Activated CD4-positive, CD25-positive, alpha-beta regulatory T cell treated with anti-CD3 and anti-CD28 coated beads, Interleukin-2, amount 50 U/mL, for 72 hours (primary cell): ENCODE results near the gene OTOGL.
A peak's percentile ranks its signal among the peaks of the same experiment; 100 is the strongest.

Source experiments
- DNase-seq: peaks from one replicate; pipeline ENCODE4 v3.0.0; 2021

Gene OTOGL, protein sequence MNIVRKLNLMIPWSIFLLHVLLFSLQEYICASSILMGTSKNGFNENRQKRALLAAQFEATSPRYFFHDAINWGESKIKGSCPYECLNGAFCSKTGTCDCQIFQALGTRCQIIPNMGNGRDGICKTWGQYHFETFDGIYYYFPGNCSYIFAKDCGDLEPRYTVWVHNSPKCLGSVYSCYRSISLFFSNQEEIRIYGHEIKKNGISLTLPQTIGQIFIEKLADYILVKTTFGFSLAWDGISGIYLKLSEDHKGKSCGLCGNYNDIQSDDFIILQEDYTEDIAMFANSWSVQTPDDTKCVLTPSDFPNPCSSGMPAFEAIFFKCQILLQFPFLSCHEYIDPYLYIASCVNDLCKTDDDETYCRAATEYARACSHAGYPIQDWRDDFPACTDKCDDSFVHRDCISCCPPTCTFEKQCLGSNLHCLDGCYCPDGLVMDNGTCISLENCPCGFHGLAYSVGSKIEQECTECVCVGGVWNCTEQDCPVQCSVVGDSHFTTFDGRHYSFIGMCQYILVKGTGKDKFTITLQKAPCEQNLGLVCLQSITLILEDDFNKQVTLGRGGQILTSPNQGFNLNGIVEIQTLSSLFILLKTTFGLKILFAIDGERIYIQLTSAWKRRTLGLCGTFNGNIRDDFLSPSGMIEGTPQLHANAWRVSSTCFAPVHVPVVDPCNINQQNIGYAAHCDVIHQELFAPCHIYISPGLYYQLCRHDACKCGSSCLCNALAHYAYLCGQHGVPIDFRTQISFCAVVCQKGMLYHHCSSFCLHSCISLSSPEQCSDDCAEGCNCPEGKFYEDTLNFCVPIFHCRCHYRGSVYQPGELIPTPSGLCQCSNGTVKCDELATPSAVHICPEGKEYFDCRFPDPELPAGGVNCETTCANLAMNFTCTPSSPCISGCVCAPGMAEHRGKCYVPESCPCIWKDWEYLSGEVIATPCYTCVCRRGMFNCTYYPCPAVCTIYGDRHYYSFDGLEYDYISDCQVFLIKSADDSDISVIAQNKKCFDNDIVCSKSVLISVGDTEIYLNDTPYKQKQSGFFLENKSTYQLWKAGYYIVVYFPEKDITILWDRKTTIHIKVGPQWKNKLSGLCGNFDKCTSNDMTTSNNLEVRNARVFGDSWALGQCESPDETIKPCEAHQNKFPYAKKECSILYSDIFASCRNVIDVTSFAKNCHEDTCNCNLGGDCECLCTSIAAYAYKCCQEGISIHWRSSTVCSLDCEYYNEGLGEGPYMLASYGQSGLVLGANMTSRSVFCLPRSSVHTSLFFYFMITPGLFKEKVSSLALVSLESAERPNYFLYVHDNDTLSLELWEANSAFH (N-terminal part only)

DNA sequence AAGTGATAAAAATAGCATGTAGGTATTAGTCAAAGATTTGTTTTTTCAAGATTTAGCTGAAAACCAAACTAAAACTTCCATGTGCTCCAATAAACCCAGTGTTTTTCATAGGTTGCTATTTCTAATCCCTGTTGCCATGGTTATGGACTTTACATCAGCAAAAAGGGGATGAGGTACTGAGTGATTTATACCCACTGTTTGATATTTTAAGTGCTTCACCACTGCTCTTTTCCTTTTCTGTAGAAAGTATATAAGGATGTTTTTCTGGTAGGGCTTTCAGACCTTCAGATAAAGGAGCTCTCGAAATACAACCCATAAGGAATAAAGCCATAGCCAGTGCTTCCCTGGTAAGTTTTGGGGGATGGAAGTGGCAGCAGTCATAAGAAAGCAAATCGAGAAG, at the start of gene OTOGL:
TSS of gene OTOGL (plus strand) at position 279 of the 400 bp plus-strand sequence. CDS start 109,895 bp downstream, outside the sequence.
- DNase-seq, result no peak

DNA sequence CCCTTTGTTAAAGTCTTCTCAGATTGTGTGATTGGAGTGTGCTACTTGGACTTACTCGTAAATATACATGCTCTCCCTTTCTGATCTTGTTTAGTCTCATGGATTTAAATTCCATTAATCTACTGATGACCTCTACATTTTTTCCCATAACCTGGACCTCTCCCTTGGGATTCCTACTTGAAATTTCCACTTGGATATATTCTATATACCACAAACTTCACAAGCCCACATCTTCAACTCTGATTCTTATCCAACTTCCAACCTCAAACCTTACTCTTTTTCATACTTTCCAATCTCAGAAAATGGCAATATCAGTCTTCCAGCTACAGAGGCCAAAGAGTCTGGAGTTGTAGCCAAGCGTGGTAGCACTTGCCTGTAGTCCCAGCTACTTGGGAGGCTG, 49.1 kb upstream of the OTOGL start:
- DNase-seq, result no peak

DNA sequence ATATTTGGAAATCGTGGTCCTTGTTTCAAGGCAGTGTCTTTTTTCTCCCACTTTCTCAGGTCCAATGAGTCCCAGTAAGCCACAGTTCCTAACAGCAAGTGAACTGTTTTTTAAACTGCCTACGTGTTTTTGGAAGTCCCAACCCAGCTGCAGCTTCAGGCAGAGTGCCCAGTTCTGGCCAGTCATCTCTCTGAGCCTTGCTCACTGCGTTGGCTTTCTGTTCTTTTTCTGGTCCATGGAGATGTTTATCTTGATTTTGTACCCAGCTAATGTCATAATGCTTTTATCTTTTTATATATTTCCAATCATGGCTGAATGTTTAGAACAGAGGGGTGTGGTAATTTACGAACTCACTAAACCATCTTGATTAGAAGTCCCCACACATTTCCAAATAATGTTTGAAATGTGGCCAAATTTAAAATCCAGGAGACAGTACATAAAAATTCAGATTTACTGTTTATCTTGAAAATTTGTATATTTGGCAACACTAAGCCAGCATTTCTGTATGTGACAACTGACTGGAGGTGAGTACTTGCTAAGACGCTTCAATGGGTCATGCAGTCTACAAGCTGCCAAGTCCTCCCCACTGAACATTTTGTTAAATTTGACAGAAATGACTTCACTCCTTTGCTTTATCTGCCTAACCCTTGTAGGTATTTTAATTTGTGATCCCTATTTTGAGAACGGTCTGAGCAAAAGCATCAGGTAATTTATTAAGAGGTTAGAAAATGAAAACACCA, 46.1 kb upstream of the OTOGL start:
- no peak for DNase-seq

DNA sequence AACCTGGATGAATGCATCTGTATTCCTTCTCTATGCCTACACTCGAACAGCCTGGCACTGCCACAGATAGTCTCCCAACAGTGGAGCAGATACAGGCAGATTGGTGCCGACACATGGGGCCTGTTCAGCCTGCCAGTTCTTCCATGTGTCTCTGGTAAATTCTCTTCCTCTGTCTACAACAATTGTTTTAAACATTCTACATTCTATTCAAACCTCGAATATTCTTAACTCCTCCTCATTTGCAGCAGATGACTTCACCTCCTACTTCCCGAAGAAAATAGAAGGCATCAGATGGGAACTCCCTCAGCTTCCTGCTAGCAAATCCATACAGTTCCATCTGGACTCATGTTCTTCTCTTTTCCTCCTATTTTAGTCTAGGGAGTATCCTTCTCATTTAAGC, 43.1 kb upstream of the OTOGL start:
- no peak for DNase-seq

DNA sequence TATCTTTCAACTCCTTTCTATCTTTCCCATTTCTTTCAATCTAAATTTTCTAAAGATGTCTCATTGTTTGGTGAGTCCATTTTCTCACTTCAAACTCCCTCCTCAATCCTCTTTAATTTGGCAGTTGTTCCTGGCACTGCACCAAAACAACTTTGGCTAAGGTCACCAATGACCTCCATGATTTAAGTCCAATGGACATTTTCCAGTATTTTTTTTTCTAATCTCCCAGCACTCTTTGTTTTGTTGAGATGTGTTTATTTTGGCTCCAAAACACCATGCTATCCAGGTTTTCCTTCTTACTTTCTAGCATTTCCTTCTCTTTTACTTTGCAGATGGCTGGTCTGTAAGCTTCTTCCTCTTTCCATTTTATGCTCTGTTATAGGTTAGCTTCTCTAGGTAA, 42.5 kb upstream of the OTOGL start:
- no peak for DNase-seq

DNA sequence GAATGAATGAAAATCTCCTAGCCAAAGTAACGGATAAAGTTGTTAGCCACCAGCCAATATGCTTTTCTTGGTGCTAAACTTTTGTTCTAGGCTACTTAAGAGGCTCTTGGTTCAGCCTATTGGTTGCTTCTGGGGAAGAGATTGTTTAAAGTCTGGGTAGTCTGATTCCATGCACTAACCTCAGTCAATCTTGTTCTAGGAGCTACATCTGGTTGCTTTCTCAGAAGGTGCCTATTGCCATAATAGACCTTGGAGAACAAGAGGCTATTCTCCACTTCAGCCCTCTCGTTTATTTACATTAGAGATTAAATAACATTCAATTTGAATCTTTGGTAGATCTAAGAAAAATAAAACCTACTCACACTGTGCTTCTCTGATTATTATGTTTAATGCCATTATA, 40.8 kb upstream of the OTOGL start:
- no peak for DNase-seq

DNA sequence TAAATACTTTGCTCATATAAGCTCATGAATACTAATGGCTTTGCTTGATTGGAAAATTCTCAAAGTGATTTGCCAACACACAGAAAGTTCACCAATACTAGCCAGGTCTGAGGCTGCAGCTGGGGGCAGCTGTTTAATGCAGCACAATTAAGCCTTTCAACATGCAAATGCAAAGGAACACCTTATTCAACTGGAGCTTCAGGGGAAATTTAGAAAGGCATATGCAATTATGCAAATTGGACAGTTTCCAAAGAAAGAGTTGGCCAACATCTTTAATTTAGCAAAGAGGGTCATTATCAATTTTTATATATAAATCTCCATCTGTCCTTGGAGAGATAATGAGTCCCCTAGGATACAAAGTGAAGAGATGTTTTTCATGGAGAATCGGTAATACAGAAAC, 40.2 kb upstream of the OTOGL start:
- no peak for DNase-seq

DNA sequence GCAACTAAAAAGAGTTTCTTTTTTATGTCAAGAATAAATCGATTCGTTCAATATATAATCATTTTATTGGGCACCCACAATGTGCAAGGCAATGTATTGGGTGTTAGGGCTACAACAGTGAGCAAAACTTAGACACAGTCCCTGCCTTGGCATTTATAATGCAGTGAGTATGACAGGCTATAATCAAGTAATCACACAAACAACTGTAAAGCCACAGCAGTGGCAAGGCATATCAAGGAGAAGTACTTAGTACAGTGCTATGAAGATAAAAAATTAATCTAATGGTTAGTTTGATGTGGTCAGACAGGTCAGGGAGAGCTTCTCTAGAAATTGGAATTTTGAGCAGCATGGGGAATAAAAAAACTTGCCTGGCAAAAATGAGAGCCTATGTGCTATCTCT, 39.5 kb upstream of the OTOGL start:
- DNase-seq, result no peak

DNA sequence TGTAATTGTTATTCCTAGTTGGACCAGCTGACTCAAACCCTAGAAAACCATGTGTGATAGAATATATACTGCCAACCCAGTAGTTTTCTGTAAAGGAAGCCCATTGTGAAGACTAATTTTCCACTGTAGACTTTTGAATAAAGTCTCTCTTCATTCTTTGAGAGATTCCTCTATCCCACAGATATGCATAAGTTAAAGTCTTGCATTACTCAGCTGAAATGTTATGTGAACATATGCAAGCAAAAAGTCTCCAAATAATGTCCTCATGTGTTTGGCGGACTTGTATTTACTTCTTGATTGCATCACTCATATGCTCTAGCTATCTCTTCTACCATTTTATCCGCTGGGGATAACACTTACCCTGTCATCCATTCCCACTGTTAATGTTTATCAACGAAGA, 35.1 kb upstream of the OTOGL start:
- no peak for DNase-seq

DNA sequence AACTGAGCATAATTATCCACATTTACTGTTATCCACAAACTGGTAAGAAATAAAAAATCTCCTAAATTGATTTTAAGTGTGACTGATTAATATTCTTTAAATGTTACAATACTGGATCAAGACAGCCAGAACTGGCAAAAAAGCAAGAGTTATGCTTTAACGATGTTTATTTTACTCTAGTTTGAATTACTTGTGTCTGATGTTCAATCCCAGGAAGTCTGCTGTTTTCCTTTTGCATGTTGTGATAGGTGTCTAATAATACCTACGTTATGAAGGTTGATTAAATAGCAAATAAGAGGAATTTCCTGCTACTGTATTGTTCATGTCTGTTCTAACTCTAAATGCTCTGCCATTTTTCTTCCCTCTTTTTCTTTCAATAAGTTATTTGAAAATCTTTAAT, 34.4 kb upstream of the OTOGL start:
- no peak for DNase-seq

DNA sequence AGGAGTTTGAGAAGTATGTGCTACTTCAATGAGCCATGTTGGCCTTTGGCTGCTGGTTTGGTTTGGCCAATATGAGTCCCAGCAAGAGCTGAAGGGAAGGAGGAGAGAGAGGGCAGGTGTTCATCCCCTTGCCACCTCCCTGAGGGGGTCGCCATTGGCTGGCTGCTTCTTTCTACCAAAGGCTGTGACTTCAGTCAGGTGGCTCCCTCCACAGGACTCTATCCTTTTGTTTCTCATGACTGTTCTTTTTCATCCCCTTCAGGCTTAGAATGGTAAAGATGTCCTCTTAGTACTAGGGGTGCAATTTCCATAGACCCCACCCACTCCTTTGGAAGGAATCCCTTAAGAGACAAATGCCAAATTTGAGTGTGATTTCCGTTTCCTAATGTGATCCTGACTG, 31.2 kb upstream of the OTOGL start:
- DNase-seq, result no peak

DNA sequence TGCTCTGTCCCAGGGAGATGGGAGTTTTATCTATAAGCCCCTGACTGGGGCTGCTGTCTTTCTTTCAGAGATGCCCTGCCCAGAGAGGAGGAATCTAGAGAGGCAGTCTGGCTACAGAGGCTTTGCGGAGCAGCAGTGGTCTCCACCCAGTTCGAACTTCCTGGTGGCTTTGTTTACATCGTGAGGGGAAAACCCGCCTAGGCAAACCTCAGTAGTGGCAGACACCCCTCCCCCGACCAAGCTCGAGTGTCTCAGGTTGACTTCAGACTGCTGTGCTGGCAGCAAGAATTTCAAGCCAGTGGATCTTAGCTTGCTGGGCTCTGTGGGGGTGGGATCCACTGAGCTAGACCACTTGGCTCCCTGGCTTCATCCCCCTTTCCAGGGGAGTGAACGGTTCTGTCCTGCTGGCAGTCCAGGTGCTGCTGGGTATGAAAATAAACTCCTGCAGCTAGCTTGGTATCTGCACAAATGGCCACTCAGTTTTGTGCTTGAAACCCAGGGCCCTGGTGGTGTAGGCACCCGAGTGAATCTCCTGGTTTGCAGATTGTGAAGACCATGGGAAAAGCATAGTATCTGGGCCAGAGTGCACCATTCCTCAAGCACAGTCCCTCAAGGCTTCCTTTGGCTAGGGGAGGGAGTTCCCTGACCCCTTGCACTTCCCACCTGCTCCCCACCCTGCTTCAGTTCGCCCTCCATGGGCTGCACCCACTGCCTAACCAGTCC, 15.3 kb upstream of the OTOGL start:
- DNase-seq, result peak; percentile 34

DNA sequence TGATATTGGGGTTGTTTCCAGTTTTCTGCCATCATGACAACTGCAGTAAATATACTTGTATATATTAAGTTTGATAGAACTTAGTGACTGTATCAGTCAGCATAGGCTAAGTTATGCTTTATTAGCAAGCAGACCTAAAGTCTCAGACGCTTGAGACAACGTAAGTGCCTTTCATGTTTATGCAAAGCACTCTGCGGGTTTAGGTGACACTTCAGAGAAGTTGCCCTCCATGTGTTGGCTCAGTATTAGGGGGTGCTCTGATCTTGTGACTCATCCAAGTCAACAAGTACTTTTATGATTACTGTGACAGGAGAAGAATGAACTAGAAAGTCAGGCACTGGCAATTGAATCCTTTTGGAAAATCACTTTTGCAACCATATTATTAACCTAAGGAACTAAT, 13.3 kb upstream of the OTOGL start:
- no peak for DNase-seq

DNA sequence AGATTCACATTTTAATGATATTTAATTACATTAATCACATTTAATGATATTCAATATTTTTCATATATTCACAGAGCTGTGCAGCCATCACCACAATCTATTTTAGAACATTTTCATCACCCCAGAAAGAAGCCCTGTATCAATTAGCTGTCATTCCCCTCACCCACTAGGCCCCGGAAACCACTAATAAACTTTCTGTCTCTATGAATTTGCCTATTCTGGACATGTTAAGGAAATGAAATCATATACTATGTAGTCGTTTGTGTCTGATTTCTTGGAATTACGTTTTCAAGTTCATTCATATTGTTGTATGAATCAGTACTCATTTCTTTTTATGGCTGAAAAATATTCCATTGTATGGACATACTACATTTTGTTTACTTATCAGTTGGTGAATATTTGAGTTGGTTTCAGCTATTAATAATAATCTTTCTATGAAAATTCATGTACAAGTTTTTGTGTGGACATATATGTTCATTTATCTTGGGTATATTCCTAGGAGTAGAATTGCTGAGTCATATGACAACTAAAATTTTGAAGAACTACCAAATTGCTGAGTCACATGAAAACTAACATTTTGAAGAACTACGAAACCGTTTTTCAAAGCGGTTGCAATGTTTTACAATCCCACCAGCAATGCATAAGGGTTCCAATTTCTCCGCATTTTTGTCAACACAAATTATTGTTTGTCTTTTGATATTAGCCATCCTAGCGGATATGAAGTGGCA, 11.7 kb upstream of the OTOGL start:
- no peak for DNase-seq

DNA sequence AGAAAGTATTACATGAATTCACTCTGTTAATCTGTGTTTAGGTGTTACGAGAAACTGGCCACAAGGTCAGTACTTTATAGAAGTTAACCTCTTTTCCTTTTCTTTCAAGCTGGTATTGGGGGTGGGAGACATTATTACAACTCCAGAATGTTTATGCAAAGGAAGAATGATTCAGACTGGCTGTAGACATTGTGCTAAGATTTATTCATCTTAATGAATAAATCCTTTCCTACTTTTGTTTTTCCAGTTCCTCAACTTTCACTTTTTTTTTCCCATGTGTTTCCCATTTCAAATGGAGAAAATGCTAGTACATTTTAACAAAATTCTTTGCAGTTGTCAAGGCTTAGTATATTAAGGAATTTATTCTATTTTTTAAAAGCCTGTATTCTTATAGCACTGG, 1.3 kb downstream of the OTOGL start:
- DNase-seq, result no peak

DNA sequence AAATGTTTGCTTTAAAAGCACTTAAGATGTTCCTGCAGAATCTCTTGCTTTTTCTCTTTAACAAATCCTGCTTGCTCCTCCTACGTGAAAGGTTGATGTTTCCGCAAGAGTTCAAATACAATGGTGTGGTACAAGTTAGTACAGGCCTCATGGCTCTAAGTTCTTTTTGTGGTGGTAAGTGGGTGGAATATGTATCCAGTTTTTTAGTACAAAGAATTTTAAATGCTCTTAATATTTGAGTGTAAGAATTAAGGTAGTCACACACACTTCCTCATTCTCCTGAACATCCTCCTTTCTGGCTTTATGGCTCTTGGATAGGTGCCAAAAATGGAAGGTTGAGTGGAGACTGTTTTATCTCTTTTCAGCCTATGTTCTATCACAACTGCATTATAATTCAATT, 1.8 kb downstream of the OTOGL start:
- no peak for DNase-seq

DNA sequence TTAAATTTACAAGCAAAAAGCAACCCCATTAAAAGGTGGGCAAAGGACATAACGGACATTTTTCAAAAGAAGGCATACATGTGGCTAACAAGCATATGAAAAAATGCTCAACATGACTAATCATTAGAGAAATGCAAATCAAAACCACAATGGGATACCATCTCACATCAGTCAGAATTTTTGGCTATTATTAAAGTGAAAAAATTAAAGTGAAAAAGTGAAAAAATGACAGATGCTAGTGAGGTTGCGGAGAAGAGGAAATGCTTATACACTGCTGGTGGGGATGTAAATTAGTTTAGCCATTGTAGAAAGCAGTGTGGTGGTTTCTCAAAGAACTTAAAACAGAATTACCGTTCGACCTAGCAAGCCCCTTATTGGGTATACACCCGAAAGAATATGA, 7.9 kb downstream of the OTOGL start:
- DNase-seq, result no peak

DNA sequence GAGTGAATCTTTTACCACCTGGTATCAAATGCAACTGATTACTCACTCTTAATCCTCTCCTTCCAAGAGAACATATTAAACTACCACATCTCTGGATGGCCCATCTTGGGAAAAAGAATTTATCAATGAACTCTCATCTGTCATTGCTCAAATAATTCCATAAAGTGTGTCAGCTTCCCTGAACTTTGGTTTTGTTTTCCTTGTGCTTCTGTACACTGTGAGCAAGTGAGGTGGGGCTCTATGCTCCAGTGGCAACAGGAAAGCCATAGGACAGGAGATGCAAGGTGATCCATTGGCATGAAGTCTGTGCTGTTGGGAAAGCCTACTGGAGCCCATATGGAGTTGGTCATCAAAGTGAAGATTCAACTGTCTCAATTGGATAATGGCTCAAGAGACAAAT, 17.4 kb downstream of the OTOGL start:
- no peak for DNase-seq

DNA sequence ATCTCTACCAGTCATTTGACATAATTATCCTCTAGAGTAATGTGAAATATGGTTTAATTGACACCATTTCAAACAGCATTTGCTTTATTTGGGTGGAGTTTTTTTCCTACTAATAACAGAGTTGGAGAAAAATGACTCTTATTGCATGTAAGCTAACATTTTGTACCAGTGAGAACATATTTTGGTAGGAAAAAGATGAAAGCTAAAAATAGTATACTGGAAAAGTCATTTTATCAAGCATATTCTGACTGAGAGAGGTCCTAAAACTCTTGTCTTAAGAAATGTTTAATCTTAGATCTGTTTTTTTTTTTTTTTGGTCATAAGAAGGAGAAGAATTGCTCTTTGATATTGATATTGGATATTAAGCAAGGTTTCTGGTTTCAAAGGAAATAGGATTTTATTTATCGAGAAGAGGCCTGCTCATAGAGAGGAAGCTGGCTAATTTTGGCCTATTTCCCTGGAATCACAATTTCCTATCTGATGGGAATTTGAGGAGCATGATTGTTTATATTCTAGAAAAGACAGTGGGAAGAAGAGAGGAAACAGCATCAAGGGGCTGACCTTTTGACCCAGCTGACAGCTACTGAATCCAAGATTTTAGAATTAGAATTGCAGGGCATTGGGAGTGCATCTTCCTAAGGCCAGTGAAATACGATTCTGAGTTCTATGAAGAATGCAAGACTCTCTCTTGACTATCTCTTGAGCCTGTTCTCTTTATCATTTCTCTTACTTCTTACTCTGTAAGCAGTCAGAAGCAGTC, 19.4 kb downstream of the OTOGL start:
- no peak for DNase-seq

DNA sequence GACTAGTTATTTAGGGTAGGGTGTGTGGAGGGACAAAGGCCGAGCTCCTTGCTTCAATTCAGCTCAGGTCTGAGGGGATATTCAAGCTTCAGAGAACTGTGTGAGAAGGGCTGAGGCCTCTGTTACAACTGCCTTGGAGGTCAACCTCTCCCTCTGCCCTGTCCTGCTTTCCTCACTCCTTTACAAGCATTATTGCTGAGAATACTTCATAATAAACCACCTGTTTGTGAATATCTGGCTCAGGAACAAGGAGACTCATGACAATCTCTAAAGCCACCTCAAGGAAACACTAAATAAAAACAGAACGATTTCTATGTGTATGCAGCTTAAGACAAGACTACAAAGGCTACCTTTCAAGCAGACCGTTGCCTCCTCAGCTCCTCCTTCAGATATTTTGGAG, 21.7 kb downstream of the OTOGL start:
- no peak for DNase-seq
